Fibroblast of pulmonary artery (primary cell): ENCODE results near the gene AASDH.
A peak's percentile ranks its signal among the peaks of the same experiment; 100 is the strongest.

Experiments
- DNase-seq: peaks from one replicate; pipeline ENCODE4 v3.0.0-alpha.2; 2010; ENCODE audit warnings: low read depth
- H3K4me3 ChIP-seq: replicated peaks from 2 replicates; pipeline ENCODE4 v1.5.1; 2011; ENCODE audit warnings: low read depth, mild to moderate bottlenecking, control low read depth, low read length, moderate library complexity
- CTCF ChIP-seq: IDR thresholded peaks from 2 replicates; pipeline ENCODE4 v1.5.1; 2011; ENCODE audit warnings: mild to moderate bottlenecking, control low read depth, low read length, inconsistent platforms; ENCODE audit errors: missing control alignments

The AASDH gene

GRCh38 chr4:56305390-56305789 lies 81.9 kb downstream of the AASDH start:
- no peak for DNase-seq
- no peak overlapping the region for H3K4me3 ChIP-seq
- no peak for TF ChIP-seq CTCF

- TF ChIP-seq CTCF = no peak
- DNase-seq = no peak
- H3K4me3 ChIP-seq = no peak overlapping the region
Observed at GRCh38 chr4:56303921-56304320, 83.4 kb downstream of the AASDH start.

GRCh38 chr4:56302760-56303159 lies 84.5 kb downstream of the AASDH start:
- no peak for TF ChIP-seq CTCF
- DNase-seq = no peak
- H3K4me3 ChIP-seq = no peak overlapping the region

- DNase-seq = no peak
- no peak overlapping the region for H3K4me3 ChIP-seq
- no peak for TF ChIP-seq CTCF
Observed at GRCh38 chr4:56301997-56302496, 85.2 kb downstream of the AASDH start.

- TF ChIP-seq CTCF = peak; percentile 99
- peak; percentile 95 for DNase-seq
- no peak overlapping the region for H3K4me3 ChIP-seq
Observed at GRCh38 chr4:56301181-56301996, 85.9 kb downstream of the AASDH start.

GRCh38 chr4:56298236-56298635 lies 89.1 kb downstream of the AASDH start:
- DNase-seq = no peak
- no peak for TF ChIP-seq CTCF
- no peak overlapping the region for H3K4me3 ChIP-seq

GRCh38 chr4:56297776-56298175 lies 89.5 kb downstream of the AASDH start:
- no peak for TF ChIP-seq CTCF
- no peak overlapping the region for H3K4me3 ChIP-seq
- no peak for DNase-seq
